Smooth muscle cell (in vitro differentiated cells): ENCODE results near the gene ZNF697. TPM values are rescaled to one million over a fixed set of nuclear protein-coding genes. Genes with fewer than 3 reads are reported as not detected.
A peak's percentile ranks its signal among the peaks of the same experiment; 100 is the strongest.

Experiments used
- DNase-seq: peaks from one replicate; lab custom pipeline; 2025; ENCODE audit not compliant: unreplicated experiment; lab: John Stamatoyannopoulos, UW
- H2AFZ ChIP-seq: fragments of 200-600 bp; sonication (generic); 2 replicates; pipeline ENCODE4 v1.6.0; 2016; ENCODE audit warnings: antibody characterized with exemption, low read depth, mild to moderate bottlenecking
- H3F3A ChIP-seq: fragments of 200-600 bp; sonication (generic); 2 replicates; pipeline ENCODE4 v1.6.0; 2017; ENCODE audit warnings: antibody characterized with exemption, low read depth
- H3K27ac ChIP-seq: fragments of 200-600 bp; sonication (generic); 2 replicates; pipeline ENCODE4 v1.5.1; 2016; ENCODE audit warnings: low read depth, mild to moderate bottlenecking
- H3K27me3 ChIP-seq: fragments of 200-600 bp; sonication (generic); 2 replicates; pipeline ENCODE4 v1.6.1; 2016; ENCODE audit warnings: low read depth, mild to moderate bottlenecking
- H3K36me3 ChIP-seq: fragments of 200-600 bp; sonication (generic); 2 replicates; pipeline ENCODE4 v1.5.1; 2016; ENCODE audit warnings: low read depth
- H3K4me1 ChIP-seq: fragments of 200-600 bp; sonication (generic); 2 replicates; pipeline ENCODE4 v1.5.1; 2016; ENCODE audit warnings: low read depth
- H3K4me2 ChIP-seq: fragments of 200-600 bp; sonication (generic); 2 replicates; pipeline ENCODE4 v1.6.0; 2016; ENCODE audit warnings: mild to moderate bottlenecking
- H3K4me3 ChIP-seq: fragments of 200-600 bp; sonication (generic); 2 replicates; pipeline ENCODE4 v1.5.1; 2016; ENCODE audit warnings: mild to moderate bottlenecking
- H3K79me2 ChIP-seq: fragments of 200-600 bp; sonication (generic); 2 replicates; pipeline ENCODE4 v1.6.0; 2016; ENCODE audit warnings: low read depth, mild to moderate bottlenecking
- H3K9ac ChIP-seq: fragments of 200-600 bp; sonication (generic); 2 replicates; pipeline ENCODE4 v1.6.0; 2016; ENCODE audit warnings: low read depth
- H3K9me3 ChIP-seq: fragments of 200-600 bp; sonication (generic); replicated peaks from 2 replicates; pipeline ENCODE4 v1.5.1; 2016; ENCODE audit warnings: low read depth
- H4K20me1 ChIP-seq: fragments of 200-600 bp; sonication (generic); 2 replicates; pipeline ENCODE4 v1.6.0; 2016; ENCODE audit warnings: low read depth
- WGBS: methylation state at CpG from one replicate; pipeline ENCODE4 v1.1.7; 2016; ENCODE audit warnings: low lambda C conversion rate; 5-methylcytosine and 5-hydroxymethylcytosine counted together
- polyA plus RNA-seq: library from polyadenylated mRNA; unstranded; fragments of >200 nt; fragmentation: Nextera tagmentation; extraction: Ambion mirVana; gene quantifications from 2 replicates; pipeline ENCODE4 v1.2.1, GENCODE V29; 2016
- total RNA-seq: library from RNA; depleted of rRNA; stranded (reverse); fragments of >200 nt; gene quantifications from 2 replicates; pipeline ENCODE4 v1.2.3, GENCODE V29; 2014
- TF ChIP-seq, protein P1 (sequence below): fragments of 200-600 bp; sonication (generic); IDR thresholded peaks from 2 replicates; pipeline ENCODE4 v1.5.1; 2017; ENCODE audit warnings: borderline replicate concordance, mild to moderate bottlenecking, antibody characterized with exemption; ENCODE audit not compliant: insufficient read depth, poor library complexity, severe bottlenecking

ZNF697 gene
- total and polyA plus RNA-seq, 2 experiments from 2014 or later: 2.2 to 18.5 TPM

- 85% methylated on average over 1 of the region's 1 CpG for WGBS
- TF ChIP-seq, protein P1, sequence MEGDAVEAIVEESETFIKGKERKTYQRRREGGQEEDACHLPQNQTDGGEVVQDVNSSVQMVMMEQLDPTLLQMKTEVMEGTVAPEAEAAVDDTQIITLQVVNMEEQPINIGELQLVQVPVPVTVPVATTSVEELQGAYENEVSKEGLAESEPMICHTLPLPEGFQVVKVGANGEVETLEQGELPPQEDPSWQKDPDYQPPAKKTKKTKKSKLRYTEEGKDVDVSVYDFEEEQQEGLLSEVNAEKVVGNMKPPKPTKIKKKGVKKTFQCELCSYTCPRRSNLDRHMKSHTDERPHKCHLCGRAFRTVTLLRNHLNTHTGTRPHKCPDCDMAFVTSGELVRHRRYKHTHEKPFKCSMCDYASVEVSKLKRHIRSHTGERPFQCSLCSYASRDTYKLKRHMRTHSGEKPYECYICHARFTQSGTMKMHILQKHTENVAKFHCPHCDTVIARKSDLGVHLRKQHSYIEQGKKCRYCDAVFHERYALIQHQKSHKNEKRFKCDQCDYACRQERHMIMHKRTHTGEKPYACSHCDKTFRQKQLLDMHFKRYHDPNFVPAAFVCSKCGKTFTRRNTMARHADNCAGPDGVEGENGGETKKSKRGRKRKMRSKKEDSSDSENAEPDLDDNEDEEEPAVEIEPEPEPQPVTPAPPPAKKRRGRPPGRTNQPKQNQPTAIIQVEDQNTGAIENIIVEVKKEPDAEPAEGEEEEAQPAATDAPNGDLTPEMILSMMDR: no peak
These were observed 3.6 kb upstream of the ZNF697 start for GRCh38 chr1:119651641-119652040.

GRCh38 chr1:119651133-119651532 lies 3.1 kb upstream of the ZNF697 start:
- Histone ChIP-seq H3K4me2 (no peak overlapping the region), H3K79me2 (peaks cover 6% of the 10 kb centered on the region), H3K27ac (no peak overlapping the region), H3K27me3 (no peaks in the 10 kb centered on the region), H3K36me3 (no peaks in the 10 kb centered on the region), H3F3A (peaks cover 4% of the 10 kb centered on the region), H3K4me3 (no peak overlapping the region), H4K20me1 (no peaks in the 10 kb centered on the region), H2AFZ (peak overlapping the region; percentile 28), H3K9ac (no peak overlapping the region), H3K9me3 (no peaks in the 10 kb centered on the region), H3K4me1 (peaks cover 16% of the 10 kb centered on the region)
- TF ChIP-seq, protein P1: no peak
- WGBS: 62% methylated on average over 2 of the region's 2 CpGs
- no peak for DNase-seq

More at GRCh38 chr1:119651641-119652040, 3.6 kb upstream of the ZNF697 start:
- H3F3A ChIP-seq: no peaks in the 10 kb centered on the region
- no peak overlapping the region for H3K9ac ChIP-seq
- DNase-seq: no peak
- no peak overlapping the region for H3K4me3 ChIP-seq
- no peaks in the 10 kb centered on the region for H4K20me1 ChIP-seq
- no peaks in the 10 kb centered on the region for H3K27me3 ChIP-seq
- H2AFZ ChIP-seq: no peak overlapping the region
- no peaks in the 10 kb centered on the region for H3K36me3 ChIP-seq
- no peak overlapping the region for H3K27ac ChIP-seq
- H3K4me2 ChIP-seq: no peak overlapping the region
- no peaks in the 10 kb centered on the region for H3K9me3 ChIP-seq
- H3K79me2 ChIP-seq: peaks cover under 1% of the 10 kb centered on the region
- H3K4me1 ChIP-seq: peaks cover 12% of the 10 kb centered on the region

DNA sequence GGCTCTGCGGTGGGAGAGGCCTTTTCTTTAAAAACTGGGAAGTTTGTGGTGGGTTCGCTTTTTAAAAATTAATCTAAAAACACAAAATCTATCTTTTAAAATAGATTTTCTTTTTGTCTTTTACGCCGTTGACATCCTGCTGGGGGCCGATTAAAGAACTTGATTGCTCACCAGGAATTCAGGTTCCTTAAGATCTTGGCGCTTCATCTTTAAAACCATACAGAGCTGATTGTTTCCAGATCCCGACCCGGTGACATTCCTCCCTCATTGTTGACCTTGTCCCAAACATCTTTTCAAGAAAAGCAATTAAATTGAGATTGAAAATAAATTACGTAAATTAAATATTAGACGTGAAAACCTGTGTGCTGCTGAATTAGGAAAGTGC lies 546 bp upstream of the ZNF697 start:
- Histone ChIP-seq H3K9ac (peak overlapping the region; percentile 98), H2AFZ (peak overlapping the region; percentile 72), H3K27me3 (no peaks in the 10 kb centered on the region), H3K4me2 (peak overlapping the region; percentile 92), H3K79me2 (peaks cover 30% of the 10 kb centered on the region), H3K4me1 (peaks cover 17% of the 10 kb centered on the region), H3F3A (peaks cover 4% of the 10 kb centered on the region), H3K36me3 (no peaks in the 10 kb centered on the region), H3K27ac (peak overlapping the region; percentile 100), H4K20me1 (peaks cover 19% of the 10 kb centered on the region), H3K4me3 (peak overlapping the region; percentile 94), H3K9me3 (no peaks in the 10 kb centered on the region)
- no peak for DNase-seq
- TF ChIP-seq, protein P1: no peak
- WGBS: 8% methylated on average over 10 of the region's 10 CpGs

GRCh38 chr1:119647228-119647733 lies 785 bp downstream of the ZNF697 start:
- H3K27ac ChIP-seq: peak overlapping the region; percentile 100
- H3K9ac ChIP-seq: peak overlapping the region; percentile 98
- no peak overlapping the region for H2AFZ ChIP-seq
- H3K27me3 ChIP-seq: no peaks in the 10 kb centered on the region
- H3K4me1 ChIP-seq: peaks cover 17% of the 10 kb centered on the region
- peaks cover 4% of the 10 kb centered on the region for H3F3A ChIP-seq
- peak overlapping the region; percentile 92 for H3K4me2 ChIP-seq
- no peaks in the 10 kb centered on the region for H3K9me3 ChIP-seq
- peak; percentile 38 for DNase-seq
- H3K4me3 ChIP-seq: peak overlapping the region; percentile 94
- TF ChIP-seq, protein P1: no peak
- 3% methylated on average over 18 of the region's 18 CpGs for WGBS
- peaks cover 33% of the 10 kb centered on the region for H4K20me1 ChIP-seq
- H3K79me2 ChIP-seq: peaks cover 44% of the 10 kb centered on the region
- H3K36me3 ChIP-seq: no peaks in the 10 kb centered on the region
